Astrocyte of the cerebellum (primary cell): ENCODE data around the gene INPP5A.

Experiments
- DNase-seq: peaks from one replicate; pipeline ENCODE4 v3.0.0-alpha.2; 2011; ENCODE audit warnings: low read depth
- H3K4me3 ChIP-seq: 2 replicates; pipeline ENCODE4 v1.5.1; 2011; ENCODE audit warnings: mild to moderate bottlenecking, low read depth, low read length, moderate library complexity
- CTCF ChIP-seq: IDR thresholded peaks from 2 replicates; pipeline ENCODE4 v1.5.1; 2012; ENCODE audit warnings: low read length, low read depth, moderate library complexity, mild to moderate bottlenecking; ENCODE audit errors: missing control alignments
- in situ Hi-C: cut with HindIII; loops from 2 replicates; pipeline ENCODE4 v1.10.0; 2017; ENCODE audit warnings: low sequenced_read_pairs

The INPP5A gene

DNA sequence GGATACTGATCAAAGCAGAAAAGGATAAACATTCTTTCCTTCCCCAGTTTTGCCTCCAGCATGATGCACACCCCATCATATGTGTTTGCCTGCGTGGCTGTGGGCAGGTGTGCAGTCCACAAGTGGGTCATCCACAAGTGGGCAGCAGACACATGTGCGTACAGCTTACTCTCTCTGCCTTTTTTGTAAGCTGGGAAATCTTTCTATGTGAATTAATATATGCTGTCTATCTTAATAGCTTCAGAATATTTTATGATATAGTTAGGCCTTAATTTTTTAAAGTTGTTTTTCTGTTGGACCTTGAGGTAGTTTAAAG, 80.1 kb downstream of the INPP5A start:
- no peak for DNase-seq
- in situ Hi-C loops = loop anchor here (5.0 to 10.0 kb wide), 3 partner anchors 73 to 155 kb away; no protein-coding TSS in a partner anchor
- H3K4me3 ChIP-seq = no peak overlapping the region
- no peak for TF ChIP-seq CTCF

DNA sequence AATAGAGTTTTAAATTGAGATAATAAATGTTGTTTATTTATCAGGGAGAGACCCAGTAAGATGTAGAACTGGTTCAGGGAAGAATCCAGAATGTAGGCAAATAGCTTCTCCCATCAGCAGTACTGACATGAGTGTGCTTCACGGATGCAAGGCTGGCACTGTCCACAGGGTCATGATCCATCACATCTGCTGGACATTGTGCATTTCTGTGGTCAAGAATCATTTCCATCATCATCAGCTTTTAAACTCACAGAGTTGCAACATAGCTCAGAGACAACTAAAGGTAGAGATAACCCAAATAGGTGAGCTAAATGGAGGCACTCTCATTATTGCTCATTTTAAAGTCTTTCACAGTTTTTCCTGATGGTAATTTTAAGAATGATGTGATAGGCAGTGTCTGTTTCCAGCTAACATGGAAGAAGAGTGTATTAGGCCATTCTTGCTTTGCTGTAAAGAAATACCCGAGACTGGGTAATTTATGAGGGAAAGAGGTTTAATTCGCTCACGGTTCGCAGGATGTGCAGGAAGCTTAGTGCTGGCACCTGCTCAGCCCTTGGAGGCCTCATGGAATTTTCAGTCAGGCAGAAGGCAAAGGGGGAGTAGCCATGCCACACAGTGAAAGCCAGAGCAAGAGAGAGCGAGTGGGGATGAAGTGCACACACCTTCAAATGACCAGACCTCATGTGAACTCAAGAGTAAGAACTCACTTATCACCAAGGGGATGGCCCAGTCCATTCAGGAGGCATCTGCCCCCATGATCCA, 80.8 kb downstream of the INPP5A start:
- in situ Hi-C loops = loop anchor here (5.0 to 10.0 kb wide), 3 partner anchors 74 to 156 kb away; no protein-coding TSS in a partner anchor
- no peak for TF ChIP-seq CTCF

DNA sequence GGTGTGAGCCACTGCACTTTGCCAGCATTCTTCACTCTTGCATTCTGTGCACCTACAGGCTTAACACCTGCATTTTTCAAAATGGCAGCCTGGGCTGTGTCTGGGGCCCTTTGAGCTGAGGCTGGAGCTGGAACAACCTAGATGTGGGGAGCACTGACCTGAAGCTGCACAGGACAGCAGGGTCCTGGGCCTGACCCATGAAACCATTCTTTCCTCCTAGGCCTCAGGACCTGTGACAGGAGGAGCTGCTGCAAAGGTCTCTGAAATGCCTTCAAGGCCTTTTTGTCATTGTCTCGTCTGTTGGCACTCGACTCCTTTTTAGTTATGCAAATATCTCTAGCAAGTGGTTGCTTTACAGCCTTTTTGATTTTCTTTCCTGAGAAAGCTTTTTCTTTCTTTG, 82.3 kb downstream of the INPP5A start:
- no peak for DNase-seq
- in situ Hi-C loops = loop anchor here (5.0 to 10.0 kb wide), 3 partner anchors 75 to 158 kb away; no protein-coding TSS in a partner anchor
- no peak overlapping the region for H3K4me3 ChIP-seq
- TF ChIP-seq CTCF = no peak

More for the DNA sequence above, 80.8 kb downstream of the INPP5A start:
- no peak for DNase-seq
- H3K4me3 ChIP-seq = no peak overlapping the region

- in situ Hi-C loops = no loop called here
- TF ChIP-seq CTCF = no peak
- no peak overlapping the region for H3K4me3 ChIP-seq
- no peak for DNase-seq
Measured at GRCh38 chr10:132624061-132624846, 86.7 kb downstream of the INPP5A start.

DNA sequence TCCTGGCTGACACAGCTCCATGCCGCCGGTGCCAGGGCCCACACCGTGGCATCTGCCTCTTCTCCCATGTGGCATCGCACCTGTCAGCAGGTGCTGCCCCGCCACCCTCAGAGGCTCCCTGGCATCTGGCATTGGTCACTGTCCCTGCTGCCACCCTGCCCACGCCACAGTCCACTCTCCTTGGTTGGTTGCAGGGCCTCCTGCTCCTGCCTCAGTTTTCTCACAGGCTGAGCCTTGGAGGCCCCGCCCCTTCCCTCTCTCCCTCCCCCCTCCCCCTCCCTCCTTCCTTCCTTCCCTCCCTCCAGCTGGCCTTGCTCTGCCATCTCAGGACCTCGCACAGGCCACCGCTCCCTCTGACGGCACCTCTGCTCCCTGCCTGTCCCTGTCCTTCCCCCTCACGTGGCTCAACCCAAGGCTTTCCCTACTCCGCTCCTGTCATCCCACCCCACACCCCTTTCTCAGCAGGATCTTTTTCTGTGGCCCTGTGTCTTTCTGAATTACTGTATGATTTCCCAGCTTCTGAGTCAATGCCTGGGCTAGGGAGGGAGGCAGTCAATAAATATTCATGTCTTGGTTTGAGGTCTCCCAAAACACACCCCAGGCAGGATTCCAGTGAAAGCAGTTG, 87.4 kb downstream of the INPP5A start:
- TF ChIP-seq CTCF = no peak
- no peak for DNase-seq
- no peak overlapping the region for H3K4me3 ChIP-seq
- in situ Hi-C loops = no loop called here

DNA sequence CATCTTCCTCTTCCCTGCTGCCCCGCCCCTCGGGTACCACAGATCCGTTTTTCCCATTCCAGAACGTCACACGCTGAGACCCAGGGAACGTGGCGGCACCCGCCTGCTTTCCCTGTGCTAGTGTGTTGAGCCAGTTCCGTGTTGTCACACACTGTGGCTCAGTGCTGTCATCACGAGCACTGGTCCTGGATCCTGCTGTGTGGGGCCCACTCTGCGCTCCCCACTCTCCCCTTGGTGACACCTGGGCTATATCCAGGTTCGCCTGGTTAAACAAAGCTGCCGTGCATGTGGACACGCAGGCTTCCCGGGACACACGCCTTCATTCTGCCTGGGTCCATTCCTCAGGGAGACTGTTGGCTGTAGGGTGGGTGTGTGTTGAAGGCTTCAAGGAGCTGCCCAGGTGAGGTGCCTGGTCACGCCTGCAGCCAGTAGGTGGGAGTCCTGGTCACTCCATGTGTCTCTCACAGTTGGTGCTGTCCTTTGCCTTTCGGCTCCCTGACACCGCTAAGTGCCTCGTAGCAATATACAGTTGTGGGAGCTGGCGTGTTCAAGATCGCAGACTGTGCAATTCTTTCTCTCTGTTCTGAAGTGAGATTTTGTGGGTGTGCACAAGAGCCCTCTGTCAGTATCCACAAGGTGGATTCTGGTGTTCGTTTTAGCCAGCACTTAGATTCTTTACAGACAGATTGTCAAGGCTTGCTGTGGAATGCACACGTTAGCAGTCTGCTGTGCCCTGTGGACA, 88.6 kb downstream of the INPP5A start:
- H3K4me3 ChIP-seq = no peak overlapping the region
- DNase-seq = no peak
- in situ Hi-C loops = no loop called here
- no peak for TF ChIP-seq CTCF
